ENCODE measurements around the gene COPS2. TPM values are rescaled to one million over a fixed set of nuclear protein-coding genes. Genes with fewer than 3 reads are reported as not detected.

The COPS2 gene
- total RNA-seq, 1 experiment from 2014 or later, result 88.3 TPM

- no peak overlapping the region for H3K56ac ChIP-seq (ENCODE audit: insufficient read length, low read depth, low read length)
- H3K36me3 Mint-ChIP-seq (ENCODE audit: insufficient read depth in 1 of 3, low read depth in 3 of 3), result no peaks in the 10 kb centered on the region
- no peak overlapping the region for H3K4me3 Mint-ChIP-seq
- H3K27me3 ChIP-seq (ENCODE audit: insufficient read depth, low read length), result no peaks in the 10 kb centered on the region
- H3K27me3 Mint-ChIP-seq (ENCODE audit: low read depth), result no peaks in the 10 kb centered on the region; the same call in 1 of the 2 replicates
- H2BK12ac ChIP-seq (ENCODE audit: insufficient read length, low read depth, low read length), result no peak overlapping the region
- no peak overlapping the region for H2BK120ac ChIP-seq (ENCODE audit: low read depth, low read length, poor library complexity, severe bottlenecking)
- TF ChIP-seq CTCF (conservative IDR thresholded peaks at IDR 0.05), result no peak
- H3K27ac ChIP-seq (ENCODE audit: insufficient read length, low read depth, low read length), result no peak overlapping the region
- H2BK20ac ChIP-seq (ENCODE audit: low read depth, low read length, poor library complexity, severe bottlenecking), result no peak overlapping the region
- no peak overlapping the region for H2BK5ac ChIP-seq (ENCODE audit: insufficient read length, low read length)
- H3K9me3 Mint-ChIP-seq, result no peaks in the 10 kb centered on the region
- H2BK15ac ChIP-seq (ENCODE audit: low read depth, low read length), result no peak overlapping the region
- no peak overlapping the region for H3T11ph ChIP-seq (ENCODE audit: low read length)
- no peak for DNase-seq
- H2AK5ac ChIP-seq (ENCODE audit: insufficient read length, low read length), result no peak overlapping the region
- no peak overlapping the region for H3K9ac ChIP-seq (ENCODE audit: extremely low read depth, insufficient read length, low read length)
- no peak overlapping the region for H3K27ac Mint-ChIP-seq
- H3K4me2 ChIP-seq (ENCODE audit: insufficient read depth, insufficient read length, low read length), result no peak overlapping the region
- no peak overlapping the region for H3K14ac ChIP-seq (ENCODE audit: insufficient read depth, low read length)
- H4K20me1 ChIP-seq (ENCODE audit: control insufficient read depth, insufficient read depth, insufficient read length), result no peaks in the 10 kb centered on the region
- no peak overlapping the region for H4K91ac ChIP-seq (ENCODE audit: insufficient read length, low read depth, low read length)
- no peaks in the 10 kb centered on the region for H3K79me2 ChIP-seq (ENCODE audit: insufficient read depth, low read length)
- H3K23ac ChIP-seq (ENCODE audit: insufficient read length, low read depth, low read length), result no peak overlapping the region
- no peaks in the 10 kb centered on the region for H3K23me2 ChIP-seq (ENCODE audit: insufficient read length, low read depth, low read length, poor library complexity, severe bottlenecking)
- H4K5ac ChIP-seq (ENCODE audit: insufficient read length, low read depth, low read length), result no peak overlapping the region
- H3K4ac ChIP-seq (ENCODE audit: low read depth, low read length), result no peak overlapping the region
- no peaks in the 10 kb centered on the region for H3K9me3 ChIP-seq (ENCODE audit: control insufficient read depth, low read depth, low read length)
- no CpG with 5 or more reads among the region's 1 CpG for WGBS (ENCODE audit: extremely low coverage, insufficient read length, low lambda C conversion rate)
- H4K8ac ChIP-seq (replicated peaks; ENCODE audit: insufficient read length, low read depth, low read length), result no peak overlapping the region
- H3K4me1 Mint-ChIP-seq, result no peaks in the 10 kb centered on the region
- no peak overlapping the region for H2AFZ ChIP-seq (ENCODE audit: low read length)
- no peaks in the 10 kb centered on the region for H3K79me1 ChIP-seq (ENCODE audit: insufficient read depth, low read depth, low read length, poor library complexity, severe bottlenecking)
- H3K4me1 ChIP-seq (ENCODE audit: insufficient read depth, low read length), result no peaks in the 10 kb centered on the region
- H3K18ac ChIP-seq (ENCODE audit: insufficient read length, low read depth, low read length), result no peak overlapping the region
These were observed 60.5 kb downstream of the COPS2 start for GRCh38 chr15:49094923-49095322.

All from H9 (cell line).